ENCODE measurements around the gene ZNF331. TPM values are rescaled to one million over a fixed set of nuclear protein-coding genes. Genes with fewer than 3 reads are reported as not detected.

Gene ZNF331
- total and polyA plus RNA-seq, 2 of the 4 experiments (the other 2 are of a cell fraction): 6.6 to 11.1 TPM

GRCh38 chr19:53600217-53600616, 62.3 kb downstream of the ZNF331 start:
- no peaks in the 10 kb centered on the region for H3K79me1 ChIP-seq (ENCODE audit: low read depth in 1 of 2, low read length in 2 of 2)
- H3K23ac ChIP-seq (ENCODE audit: low read depth, low read length): no peak overlapping the region
- H2BK20ac ChIP-seq (ENCODE audit: low read depth, low read length): no peak overlapping the region
- BruUV-seq (replicated peaks): no TSS peak
- no peak overlapping the region for H2AK5ac ChIP-seq (ENCODE audit: low read depth, low read length)
- H3K27ac ChIP-seq (ENCODE audit: insufficient read depth, low read length): no peak overlapping the region
- no peak overlapping the region for H3K4me2 ChIP-seq (ENCODE audit: low read depth, low read length)
- H3K4ac ChIP-seq (ENCODE audit: low read depth, low read length): no peak overlapping the region
- POLR2A ChIA-PET (ENCODE audit: unreplicated experiment): no interaction called here
- no peak overlapping the region for H2AK9ac ChIP-seq (replicated peaks; ENCODE audit: low read depth, low read length, poor library complexity)
- peaks cover 22% of the 10 kb centered on the region for H3K9me3 ChIP-seq (ENCODE audit: control insufficient read depth, insufficient read depth, low read length)
- intact Hi-C loops (cut with micrococcal nuclease) (no loop called here), in situ Hi-C loops (cut with MboI; ENCODE audit: low sequenced_read_pairs) (no loop called here), dilution Hi-C loops (cut with HindIII; ENCODE audit: low sequenced_read_pairs, unreplicated experiment) (no loop called here)
- CTCF ChIA-PET: no interaction called here
- H3K18ac ChIP-seq (ENCODE audit: low read depth, low read length): no peak overlapping the region
- no peak overlapping the region for H4K5ac ChIP-seq (ENCODE audit: low read depth, low read length)
- no peak overlapping the region for H3K56ac ChIP-seq (ENCODE audit: extremely low read depth, insufficient read depth, low read length)
- H4K20me1 ChIP-seq (ENCODE audit: insufficient read depth, low read length): no peaks in the 10 kb centered on the region
- no peaks in the 10 kb centered on the region for H3K4me1 ChIP-seq (ENCODE audit: control insufficient read depth, insufficient read depth, low read length)
- no peak overlapping the region for H2BK5ac ChIP-seq (ENCODE audit: low read depth, low read length, poor library complexity, severe bottlenecking)
- no peak overlapping the region for H3K4me3 ChIP-seq (ENCODE audit: insufficient read depth, low read depth, low read length)
- TF ChIP-seq ELK1 (IDR thresholded peaks at IDR 0.05; ENCODE audit: borderline replicate concordance, low read depth, low read length) (no peak), MAFK (IDR thresholded peaks at IDR 0.05; ENCODE audit: low read depth, low read length) (no peak), CHD1 (IDR thresholded peaks at IDR 0.05; ENCODE audit: low read depth, low read length) (no peak), RFX5 (IDR thresholded peaks at IDR 0.05; ENCODE audit: low read depth, low read length) (no peak)
- DNase-seq (no peak), ATAC-seq (ENCODE audit: low read depth) (no peak)
- no CpG with 5 or more reads among the region's 4 CpGs for WGBS, 2 experiments (ENCODE audit: extremely low coverage in 2 of 2, insufficient read length in 1 of 2)
- no peak overlapping the region for H2BK120ac ChIP-seq (ENCODE audit: low read depth, low read length)
- H3K27me3 ChIP-seq (ENCODE audit: control insufficient read depth, insufficient read depth, low read length): no peaks in the 10 kb centered on the region
- no peak overlapping the region for H2AFZ ChIP-seq (replicated peaks; ENCODE audit: low read length, poor library complexity)
- H3K14ac ChIP-seq (replicated peaks; ENCODE audit: low read depth, low read length): no peak overlapping the region
- H3K36me3 ChIP-seq (ENCODE audit: control insufficient read depth, insufficient read depth, low read length): no peaks in the 10 kb centered on the region
- H3K9me1 ChIP-seq (ENCODE audit: insufficient read depth, low read length): no peaks in the 10 kb centered on the region
- H3K9ac ChIP-seq (ENCODE audit: low read depth, low read length): no peak overlapping the region
- no peak overlapping the region for H4K91ac ChIP-seq (ENCODE audit: insufficient read depth, low read depth, low read length)
- no peak overlapping the region for H2BK15ac ChIP-seq (ENCODE audit: low read depth, low read length)
- H4K8ac ChIP-seq (ENCODE audit: low read depth in 2 of 2, low read length in 2 of 2): no peak overlapping the region

All from IMR-90 (cell line).